ENCODE measurements around the gene KIAA1958. TPM values are rescaled to one million over a fixed set of nuclear protein-coding genes. Genes with fewer than 3 reads are reported as not detected.

Gene KIAA1958
- total and polyA plus RNA-seq, 2 of the 8 experiments (the other 6 are each of a cell fraction or from before 2014, with no cell fraction given) = 11.4 to 43.8 TPM

DNA sequence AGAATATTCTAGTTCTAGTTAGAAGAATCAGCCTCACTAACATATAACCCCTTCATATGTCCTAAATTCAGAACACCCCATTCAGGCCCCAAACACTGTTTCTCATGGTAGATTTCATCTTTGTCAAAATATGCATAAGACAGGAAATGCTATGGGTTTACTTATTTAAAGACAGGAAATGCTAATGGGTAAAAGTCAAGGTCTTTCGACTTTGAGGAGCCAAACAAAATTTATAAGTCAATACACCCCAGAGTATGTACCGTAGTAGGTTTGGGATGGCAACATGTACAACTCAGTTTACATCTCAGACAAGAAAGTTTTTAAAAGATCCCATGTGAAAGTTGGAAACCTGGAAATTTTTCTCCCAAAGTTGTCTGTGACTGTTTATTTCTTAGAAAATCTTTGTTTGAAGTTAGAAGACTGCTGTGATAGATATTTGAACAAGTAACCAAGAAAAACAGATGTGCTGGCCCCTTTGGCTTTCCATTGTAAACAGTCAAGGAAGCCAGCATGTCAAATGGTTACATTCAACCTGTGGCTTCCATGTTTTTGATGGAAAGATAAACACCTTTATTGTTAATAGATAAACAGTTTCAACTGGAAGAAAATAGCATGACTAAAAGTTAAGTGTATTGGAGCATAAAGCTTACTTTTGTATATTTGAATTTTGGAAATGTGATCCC is 129.1 kb downstream of the KIAA1958 start (continued):
- TF ChIP-seq ASH2L (IDR thresholded peaks at IDR 0.05; ENCODE audit: low read length) (no peak), POLR2AphosphoS5 (IDR thresholded peaks at IDR 0.05; ENCODE audit: low read depth, low read length) (no peak), POU5F1 (IDR thresholded peaks at IDR 0.05; ENCODE audit: low read depth, low read length) (no peak)

All from H1 (cell line).